ENCODE data around the gene ANKRD33. TPM values are rescaled to one million over a fixed set of nuclear protein-coding genes. Genes with fewer than 3 reads are reported as not detected.

ANKRD33 gene
- total RNA-seq, 1 experiment from 2014 or later = 0.81 TPM

- H3K27me3 Mint-ChIP-seq (ENCODE audit: low read depth) = peaks cover 42% of the 10 kb centered on the region
- Histone ChIP-seq H2BK5ac (ENCODE audit: insufficient read length, low read length) (no peak overlapping the region), H2AFZ (ENCODE audit: low read length) (no peak overlapping the region), H4K91ac (ENCODE audit: insufficient read length, low read depth, low read length) (no peak overlapping the region), H3K14ac (ENCODE audit: insufficient read depth, low read length) (no peak overlapping the region), H4K20me1 (ENCODE audit: control insufficient read depth, insufficient read depth, insufficient read length) (no peaks in the 10 kb centered on the region), H3K23ac (ENCODE audit: insufficient read length, low read depth, low read length) (no peak overlapping the region), H3K4me2 (ENCODE audit: insufficient read depth, insufficient read length, low read length) (no peak overlapping the region), H2BK12ac (ENCODE audit: insufficient read length, low read depth, low read length) (no peak overlapping the region), H3K79me2 (ENCODE audit: insufficient read depth, low read length) (no peaks in the 10 kb centered on the region), H3K56ac (ENCODE audit: insufficient read length, low read depth, low read length) (no peak overlapping the region), H2BK20ac (ENCODE audit: low read depth, low read length, poor library complexity, severe bottlenecking) (no peak overlapping the region), H3K79me1 (ENCODE audit: insufficient read depth, low read depth, low read length, poor library complexity, severe bottlenecking) (no peaks in the 10 kb centered on the region), H3T11ph (ENCODE audit: low read length) (no peak overlapping the region), H3K27me3 (ENCODE audit: insufficient read depth, low read length) (peaks cover 3% of the 10 kb centered on the region; the same call in 1 of the 2 replicates), H2BK15ac (ENCODE audit: low read depth, low read length) (no peak overlapping the region), H3K27ac (ENCODE audit: insufficient read length, low read depth, low read length) (no peak overlapping the region), H3K18ac (ENCODE audit: insufficient read length, low read depth, low read length) (no peak overlapping the region), H3K4ac (ENCODE audit: low read depth, low read length) (no peak overlapping the region), H3K4me1 (ENCODE audit: insufficient read depth, low read length) (peaks cover 10% of the 10 kb centered on the region; the same call in 1 of the 2 replicates), H3K9ac (ENCODE audit: extremely low read depth, insufficient read length, low read length) (no peak overlapping the region), H4K8ac (replicated peaks; ENCODE audit: insufficient read length, low read depth, low read length) (no peak overlapping the region), H3K23me2 (ENCODE audit: insufficient read length, low read depth, low read length, poor library complexity, severe bottlenecking) (peaks cover 16% of the 10 kb centered on the region), H2BK120ac (ENCODE audit: low read depth, low read length, poor library complexity, severe bottlenecking) (no peak overlapping the region), H4K5ac (ENCODE audit: insufficient read length, low read depth, low read length) (no peak overlapping the region), H3K9me3 (ENCODE audit: control insufficient read depth, low read depth, low read length) (no peaks in the 10 kb centered on the region), H2AK5ac (ENCODE audit: insufficient read length, low read length) (no peak overlapping the region)
- no peaks in the 10 kb centered on the region; a peak in 1 of 5 replicates for H3K9me3 Mint-ChIP-seq
- TF ChIP-seq, protein P1, sequence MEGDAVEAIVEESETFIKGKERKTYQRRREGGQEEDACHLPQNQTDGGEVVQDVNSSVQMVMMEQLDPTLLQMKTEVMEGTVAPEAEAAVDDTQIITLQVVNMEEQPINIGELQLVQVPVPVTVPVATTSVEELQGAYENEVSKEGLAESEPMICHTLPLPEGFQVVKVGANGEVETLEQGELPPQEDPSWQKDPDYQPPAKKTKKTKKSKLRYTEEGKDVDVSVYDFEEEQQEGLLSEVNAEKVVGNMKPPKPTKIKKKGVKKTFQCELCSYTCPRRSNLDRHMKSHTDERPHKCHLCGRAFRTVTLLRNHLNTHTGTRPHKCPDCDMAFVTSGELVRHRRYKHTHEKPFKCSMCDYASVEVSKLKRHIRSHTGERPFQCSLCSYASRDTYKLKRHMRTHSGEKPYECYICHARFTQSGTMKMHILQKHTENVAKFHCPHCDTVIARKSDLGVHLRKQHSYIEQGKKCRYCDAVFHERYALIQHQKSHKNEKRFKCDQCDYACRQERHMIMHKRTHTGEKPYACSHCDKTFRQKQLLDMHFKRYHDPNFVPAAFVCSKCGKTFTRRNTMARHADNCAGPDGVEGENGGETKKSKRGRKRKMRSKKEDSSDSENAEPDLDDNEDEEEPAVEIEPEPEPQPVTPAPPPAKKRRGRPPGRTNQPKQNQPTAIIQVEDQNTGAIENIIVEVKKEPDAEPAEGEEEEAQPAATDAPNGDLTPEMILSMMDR (conservative IDR thresholded peaks at IDR 0.05) = no peak
- H3K27ac Mint-ChIP-seq = no peak overlapping the region; a peak in 1 of 7 replicates
- no peak overlapping the region for H3K4me3 Mint-ChIP-seq
- no peaks in the 10 kb centered on the region for H3K36me3 Mint-ChIP-seq (ENCODE audit: insufficient read depth in 1 of 3, low read depth in 3 of 3)
- no peak for DNase-seq
- peaks cover 47 to 55% of the 10 kb centered on the region in 2 experiments for H3K4me1 Mint-ChIP-seq
- WGBS (ENCODE audit: extremely low coverage, insufficient read length, low lambda C conversion rate) = no CpG with 5 or more reads among the region's 3 CpGs
These were observed 26.9 kb upstream of the ANKRD33 start for GRCh38 chr12:51860986-51861385.

Data from H9 (cell line).